HG03558 (cell line): Measurements from ENCODE around the gene PRDM12.

Source experiments
- ATAC-seq: cut with Tn5 transposase; IDR thresholded peaks from one replicate; pipeline ENCODE4 v1.9.1; 2021; ENCODE audit warnings: moderate number of reproducible peaks; ENCODE audit not compliant: unreplicated experiment; ENCODE audit errors: extremely low read depth

Gene PRDM12

DNA sequence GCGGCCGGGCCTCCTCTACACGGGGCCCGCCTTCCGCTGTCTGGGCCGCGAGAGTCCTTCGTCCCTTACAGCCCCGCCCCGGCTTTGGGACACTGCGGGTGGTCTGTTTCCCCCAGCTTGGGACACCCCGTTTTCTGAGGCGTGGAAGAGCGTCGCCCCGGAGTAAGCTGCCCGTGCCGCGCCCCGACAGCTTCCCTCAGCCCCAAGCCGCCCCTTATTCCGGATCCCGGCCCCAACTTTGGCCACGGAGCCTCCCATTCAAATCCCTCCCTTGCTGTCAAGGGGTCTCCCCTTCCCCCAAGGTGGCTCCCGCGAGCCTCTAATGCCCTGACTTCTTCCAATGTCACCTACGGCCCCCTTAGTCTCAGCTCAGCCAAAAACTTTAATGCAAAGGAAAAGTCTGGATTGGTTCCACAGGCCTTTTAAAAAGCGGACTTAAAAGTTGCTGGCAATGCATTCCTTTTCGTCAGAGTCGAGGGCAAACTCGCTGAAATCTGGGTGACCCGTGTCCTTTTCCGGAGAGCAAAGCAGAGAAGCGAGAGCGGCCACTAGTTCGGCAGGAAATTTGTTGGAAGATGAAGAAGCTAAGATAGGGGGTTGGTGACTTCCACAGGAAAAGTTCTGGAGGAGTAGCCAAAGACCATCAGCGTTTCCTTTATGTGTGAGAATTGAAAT is 49.0 kb downstream of the PRDM12 start:
- no peak for ATAC-seq

DNA sequence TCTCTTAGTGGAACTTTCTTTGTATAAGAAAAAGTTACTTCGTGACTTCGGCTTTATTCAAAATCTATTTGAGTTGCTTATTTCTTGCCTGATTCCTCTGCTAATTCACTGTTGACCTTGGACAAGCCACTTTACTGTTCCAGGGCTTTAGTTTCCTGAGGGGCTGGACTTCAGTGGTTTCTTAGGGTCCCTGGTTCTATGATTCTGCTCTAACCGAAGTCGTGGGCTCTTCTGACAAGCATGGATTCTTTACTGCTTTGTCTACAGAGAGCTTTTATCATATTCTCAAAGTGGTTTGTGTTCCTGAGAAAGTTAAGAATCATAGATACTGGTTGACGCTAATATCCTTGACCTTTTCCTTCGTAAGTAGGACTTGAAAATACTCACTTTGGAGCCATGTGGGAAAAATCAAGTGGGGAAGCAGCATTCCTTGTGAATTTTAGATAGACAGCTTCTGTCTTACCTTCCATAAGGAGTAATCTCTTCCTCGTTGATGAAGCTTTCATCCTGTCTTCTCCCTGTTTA is 50.3 kb downstream of the PRDM12 start:
- ATAC-seq, result no peak

DNA sequence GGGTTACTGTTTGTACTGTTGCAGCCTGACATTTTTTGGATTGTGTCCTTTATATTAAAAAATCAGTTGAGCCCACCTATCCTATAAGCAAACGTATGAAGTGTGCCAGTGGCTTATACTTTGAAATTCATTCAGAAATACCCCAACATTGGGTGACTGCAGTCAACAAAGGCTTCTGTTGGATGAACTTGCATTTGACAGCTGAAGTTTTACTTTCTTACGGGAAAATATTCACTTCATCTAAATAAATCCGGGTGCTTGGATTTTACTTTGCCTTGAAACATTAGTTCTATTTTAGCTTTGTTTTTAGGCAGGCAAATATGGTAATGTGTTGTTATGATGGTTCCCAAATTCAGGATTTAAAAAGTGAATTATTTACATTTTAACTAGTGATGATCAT is 50.9 kb downstream of the PRDM12 start:
- ATAC-seq, result no peak

DNA sequence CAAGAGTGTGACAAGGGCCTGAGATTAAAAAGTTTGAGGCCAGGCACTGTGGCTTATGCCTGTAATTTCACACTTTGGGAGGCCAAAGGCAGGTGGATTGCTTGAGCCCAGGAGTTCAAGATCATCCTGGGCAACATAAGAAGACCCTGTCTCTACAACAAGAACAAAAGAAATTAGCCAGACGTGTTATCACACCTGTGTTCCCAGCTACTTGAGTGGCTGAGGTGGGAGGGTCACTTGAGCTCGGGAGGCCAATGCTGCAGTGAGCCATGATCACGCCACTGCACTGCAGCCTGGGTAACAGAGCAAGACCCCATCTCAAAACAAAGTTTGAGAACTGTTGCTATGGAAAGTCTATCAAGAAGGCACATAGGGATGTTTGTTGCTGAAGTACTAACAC is 54.2 kb downstream of the PRDM12 start:
- no peak for ATAC-seq

DNA sequence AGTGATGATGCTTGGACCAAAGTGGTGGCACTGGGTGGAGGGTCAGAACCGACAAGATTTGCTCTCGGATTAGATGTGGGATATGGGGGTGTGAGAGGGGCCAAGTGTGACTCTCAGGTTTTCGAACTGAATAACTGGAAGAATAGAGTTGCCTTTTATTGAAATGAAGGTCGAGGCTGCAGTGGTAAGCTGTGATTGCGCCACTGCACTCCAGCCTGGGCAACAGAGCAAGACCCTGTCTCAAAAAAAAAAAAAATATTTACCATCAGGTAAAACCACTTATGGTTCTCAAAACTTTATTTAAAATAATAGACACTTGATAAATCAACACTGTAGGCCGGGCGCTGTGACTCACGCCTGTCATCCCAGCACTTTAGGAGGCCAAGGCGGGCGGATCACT is 56.4 kb downstream of the PRDM12 start:
- no peak for ATAC-seq

DNA sequence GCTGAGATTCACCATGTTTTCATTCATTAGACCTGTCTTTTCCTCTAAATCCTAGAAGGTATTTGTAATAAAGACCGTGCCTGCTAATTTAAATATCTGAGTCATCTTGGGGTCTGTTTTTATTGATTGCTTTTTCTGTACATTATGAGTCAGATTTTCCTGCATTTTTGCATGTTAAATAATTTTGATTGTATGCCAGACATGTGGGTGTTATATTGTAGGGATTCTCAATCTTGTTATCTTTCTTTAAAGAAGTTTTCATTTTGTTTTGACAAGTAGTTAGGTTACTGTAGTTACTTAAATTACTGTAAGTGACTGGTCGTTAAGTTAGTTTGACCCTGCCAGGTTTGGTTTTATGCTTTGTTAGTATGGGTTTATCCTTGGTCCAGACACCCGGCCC is 64.3 kb downstream of the PRDM12 start:
- ATAC-seq, result no peak

DNA sequence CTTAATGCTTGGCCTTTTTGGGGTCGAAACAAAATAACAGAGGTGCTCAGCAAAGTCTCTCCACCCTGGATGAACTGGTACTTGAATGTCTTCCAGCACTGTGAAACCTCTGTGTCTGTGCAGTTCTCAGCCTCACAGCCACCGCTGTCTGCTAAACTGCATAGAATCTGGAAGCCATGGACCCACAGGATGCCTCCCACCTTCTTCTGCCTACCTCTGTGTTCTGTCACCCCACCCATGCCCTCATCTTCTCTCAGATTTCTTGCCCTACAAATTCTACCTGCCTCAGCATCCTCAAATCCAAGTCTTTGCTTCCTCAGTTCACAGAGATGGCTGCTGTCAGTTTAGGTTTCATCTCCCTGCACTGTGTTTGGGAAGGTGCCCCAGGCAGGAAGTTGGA is 64.8 kb downstream of the PRDM12 start:
- no peak for ATAC-seq

DNA sequence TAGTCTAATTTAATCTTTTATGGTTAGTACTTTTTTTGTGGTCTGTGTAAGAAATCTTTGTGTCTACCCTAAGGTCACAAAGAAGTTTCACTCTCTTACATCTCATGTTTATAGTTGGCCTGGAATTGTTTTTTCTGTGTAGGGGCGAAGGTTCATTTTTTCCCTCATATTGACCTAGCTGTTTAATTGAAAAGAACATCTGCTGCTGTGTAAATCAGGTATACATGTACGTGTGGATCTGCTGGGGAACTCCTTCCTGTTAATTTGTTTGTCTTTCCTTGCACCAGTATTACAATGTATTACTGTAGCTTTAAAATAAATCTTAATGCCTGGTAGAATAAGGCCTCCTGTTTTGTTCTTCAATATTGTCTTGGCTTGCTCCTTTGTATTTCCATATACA is 67.0 kb downstream of the PRDM12 start:
- no peak for ATAC-seq

DNA sequence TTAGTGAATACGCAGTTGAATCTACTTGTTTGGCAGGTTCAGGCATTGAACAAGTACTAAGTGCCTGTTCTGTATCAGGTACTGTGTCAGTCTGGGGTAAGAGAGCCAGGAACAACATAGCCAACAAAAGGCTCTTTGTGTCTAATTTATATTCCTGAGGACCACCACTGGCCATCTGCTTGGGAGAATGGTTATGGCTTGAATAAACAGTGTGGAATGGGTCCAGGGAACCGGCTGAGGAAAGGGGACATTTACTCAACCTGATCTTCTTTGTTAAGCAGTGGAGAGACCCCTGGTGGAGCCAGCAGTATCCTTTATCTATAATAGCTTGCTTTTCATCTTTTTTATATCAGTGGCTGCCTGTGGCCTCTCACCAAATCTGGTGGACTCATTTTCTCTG is 67.7 kb downstream of the PRDM12 start:
- no peak for ATAC-seq
